H7 (cell line): Measurements from ENCODE around the gene XXYLT1. TPM values are rescaled to one million over a fixed set of nuclear protein-coding genes. Genes with fewer than 3 reads are reported as not detected.

Experiments used
- DNase-seq: peaks from one replicate; pipeline ENCODE4 v3.0.0; 2012
- H3K27me3 ChIP-seq: 2 replicates; pipeline ENCODE4 v1.6.0; 2011; ENCODE audit warnings: mild to moderate bottlenecking, low read length; ENCODE audit not compliant: control insufficient read depth, insufficient read depth
- H3K36me3 ChIP-seq: replicated peaks from 2 replicates; pipeline ENCODE4 v1.5.1; 2011; ENCODE audit warnings: low read length; ENCODE audit not compliant: control insufficient read depth, insufficient read depth
- H3K4me3 ChIP-seq: 2 replicates; pipeline ENCODE4 v1.5.1; 2011; ENCODE audit warnings: low read depth, mild to moderate bottlenecking, control low read depth, low read length, moderate library complexity; ENCODE audit not compliant: insufficient read depth
- total RNA-seq: library from RNA; depleted of rRNA; stranded (reverse); fragments of >200 nt; shearing (Covaris generic); gene quantifications from 2 replicates; pipeline ENCODE4 v1.2.3, GENCODE V29; 2014

The XXYLT1 gene
- total RNA-seq, 1 experiment from 2014 or later: 40.9 TPM

- no peak for DNase-seq
- H3K27me3 ChIP-seq: no peaks in the 10 kb centered on the region
- no peak overlapping the region for H3K4me3 ChIP-seq
- H3K36me3 ChIP-seq: peaks cover under 1% of the 10 kb centered on the region; the same call in 1 of the 2 replicates
These were observed 3.5 kb upstream of the XXYLT1 start for GRCh38 chr3:195274259-195274966.

GRCh38 chr3:195271410-195272243 is 668 bp upstream of the XXYLT1 start:
- peaks cover 4% of the 10 kb centered on the region for H3K36me3 ChIP-seq
- peak overlapping the region; percentile 94 for H3K4me3 ChIP-seq
- peak; percentile 93 for DNase-seq
- H3K27me3 ChIP-seq: no peaks in the 10 kb centered on the region

GRCh38 chr3:195270079-195270816 is 711 bp downstream of the XXYLT1 start:
- peak; percentile 81 for DNase-seq
- H3K36me3 ChIP-seq: peaks cover 4% of the 10 kb centered on the region
- H3K4me3 ChIP-seq: peak overlapping the region; percentile 94
- H3K27me3 ChIP-seq: no peaks in the 10 kb centered on the region

- Histone ChIP-seq H3K27me3 (no peaks in the 10 kb centered on the region), H3K4me3 (peak overlapping the region; percentile 94), H3K36me3 (peaks cover 4% of the 10 kb centered on the region)
- DNase-seq: no peak
These were observed 1.4 kb downstream of the XXYLT1 start for GRCh38 chr3:195269375-195270078.

GRCh38 chr3:195268576-195269309 is 2.2 kb downstream of the XXYLT1 start:
- H3K4me3 ChIP-seq: no peak overlapping the region
- peaks cover 4% of the 10 kb centered on the region for H3K36me3 ChIP-seq
- no peaks in the 10 kb centered on the region for H3K27me3 ChIP-seq
- no peak for DNase-seq

- DNase-seq: no peak
- H3K4me3 ChIP-seq: no peak overlapping the region
- peaks cover 4% of the 10 kb centered on the region for H3K36me3 ChIP-seq
- H3K27me3 ChIP-seq: no peaks in the 10 kb centered on the region
These were observed 3.9 kb downstream of the XXYLT1 start for GRCh38 chr3:195267096-195267495.

GRCh38 chr3:195266428-195266827 is 4.5 kb downstream of the XXYLT1 start:
- Histone ChIP-seq H3K27me3 (no peaks in the 10 kb centered on the region), H3K4me3 (no peak overlapping the region), H3K36me3 (peaks cover 4% of the 10 kb centered on the region)
- no peak for DNase-seq

- DNase-seq: no peak
- no peak overlapping the region for H3K4me3 ChIP-seq
- peaks cover 4% of the 10 kb centered on the region for H3K36me3 ChIP-seq
- no peaks in the 10 kb centered on the region for H3K27me3 ChIP-seq
These were observed 5.5 kb downstream of the XXYLT1 start for GRCh38 chr3:195265363-195265976.

- no peaks in the 10 kb centered on the region for H3K27me3 ChIP-seq
- peaks cover 2% of the 10 kb centered on the region for H3K36me3 ChIP-seq
- no peak overlapping the region for H3K4me3 ChIP-seq
- DNase-seq: no peak
These were observed 6.9 kb downstream of the XXYLT1 start for GRCh38 chr3:195263925-195264600.

- DNase-seq: no peak
- Histone ChIP-seq H3K4me3 (no peak overlapping the region), H3K36me3 (peaks cover 2% of the 10 kb centered on the region), H3K27me3 (no peaks in the 10 kb centered on the region)
These were observed 7.6 kb downstream of the XXYLT1 start for GRCh38 chr3:195263193-195263924.

- Histone ChIP-seq H3K36me3 (no peaks in the 10 kb centered on the region; the same call in 1 of the 2 replicates), H3K4me3 (no peak overlapping the region), H3K27me3 (no peaks in the 10 kb centered on the region)
- DNase-seq: no peak
These were observed 9.0 kb downstream of the XXYLT1 start for GRCh38 chr3:195261925-195262324.

- Histone ChIP-seq H3K36me3 (no peaks in the 10 kb centered on the region; the same call in 1 of the 2 replicates), H3K4me3 (peak overlapping the region; percentile 68), H3K27me3 (no peaks in the 10 kb centered on the region)
- peak; percentile 85 for DNase-seq
These were observed 10.6 kb downstream of the XXYLT1 start for GRCh38 chr3:195260280-195260905.
